ENCODE data around the gene MDFIC. TPM values are rescaled to one million over a fixed set of nuclear protein-coding genes. Genes with fewer than 3 reads are reported as not detected.

MDFIC gene
- polyA plus RNA-seq, 1 of the 3 experiments (the other 2 are of a cell fraction) = 2.8 TPM

DNA sequence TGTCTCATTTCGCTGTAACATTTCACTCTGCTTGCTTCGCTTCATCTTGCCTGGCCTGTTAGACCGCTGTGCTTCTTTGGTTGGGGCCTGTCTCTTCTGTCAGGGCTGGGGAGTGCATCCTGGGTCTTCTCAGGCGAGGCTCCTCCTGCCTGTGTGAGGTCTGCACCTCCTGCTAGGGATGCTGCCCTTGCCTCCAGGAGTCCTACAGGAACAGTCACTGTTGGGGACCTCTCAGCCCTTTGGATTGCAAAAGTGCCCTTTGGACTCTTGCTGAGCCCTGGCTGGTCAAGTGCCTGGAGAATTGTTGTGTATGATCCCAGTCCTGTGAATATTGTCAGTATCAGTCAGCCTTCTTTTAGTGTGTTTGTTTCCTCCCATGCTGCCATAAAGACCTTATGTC, 84.1 kb downstream of the MDFIC start:
- ChIA-PET POLR2A (no interaction called here), CTCF (no interaction called here)
- DNase-seq = no peak
- no peaks in the 10 kb centered on the region for H3K27me3 ChIP-seq (ENCODE audit: insufficient read depth)
- H3K4me1 ChIP-seq (ENCODE audit: control insufficient read depth in 1 of 2, insufficient read depth in 2 of 2, low read depth in 1 of 2, low read length in 1 of 2) = no peaks in the 10 kb centered on the region; a peak in 1 of 4 replicates
- no peak overlapping the region for H3K9ac ChIP-seq
- H4K20me1 ChIP-seq (ENCODE audit: insufficient read depth) = no peaks in the 10 kb centered on the region
- no peaks in the 10 kb centered on the region for H3K9me2 ChIP-seq
- no peaks in the 10 kb centered on the region for H3K36me3 ChIP-seq (replicated peaks in 1 of 2; ENCODE audit: control insufficient read depth in 1 of 2, insufficient read depth in 2 of 2, low read length in 1 of 2)
- H3K9me3 ChIP-seq = no peaks in the 10 kb centered on the region
- no peaks in the 10 kb centered on the region for H3F3A ChIP-seq (replicated peaks; ENCODE audit: insufficient read depth)
- TF ChIP-seq MXI1 (IDR thresholded peaks at IDR 0.05; ENCODE audit: low read depth, low read length) (no peak), EP300 (IDR thresholded peaks at IDR 0.05; ENCODE audit: borderline replicate concordance in 1 of 2, low read depth in 1 of 2, low read length in 1 of 2) (no peak), FOSL2 (IDR thresholded peaks at IDR 0.05; ENCODE audit: borderline replicate concordance, low read depth) (no peak), RFX5 (IDR thresholded peaks at IDR 0.05; ENCODE audit: low read length) (no peak), FOXM1 (IDR thresholded peaks at IDR 0.05; ENCODE audit: low read depth) (no peak), ELF1 (IDR thresholded peaks at IDR 0.05) (no peak), EZH2phosphoT487 (IDR thresholded peaks at IDR 0.05; ENCODE audit: borderline replicate concordance, low read depth) (no peak), TEAD4 (IDR thresholded peaks at IDR 0.05; ENCODE audit: borderline replicate concordance, insufficient read depth) (no peak), TCF12 (IDR thresholded peaks at IDR 0.05) (no peak), MEF2A (IDR thresholded peaks at IDR 0.05; ENCODE audit: borderline replicate concordance, low read depth) (no peak), NFIC (IDR thresholded peaks at IDR 0.05; ENCODE audit: borderline replicate concordance) (no peak), RXRA (IDR thresholded peaks at IDR 0.05; ENCODE audit: borderline replicate concordance, low read depth) (no peak)
- TF ChIP-seq, protein P1, sequence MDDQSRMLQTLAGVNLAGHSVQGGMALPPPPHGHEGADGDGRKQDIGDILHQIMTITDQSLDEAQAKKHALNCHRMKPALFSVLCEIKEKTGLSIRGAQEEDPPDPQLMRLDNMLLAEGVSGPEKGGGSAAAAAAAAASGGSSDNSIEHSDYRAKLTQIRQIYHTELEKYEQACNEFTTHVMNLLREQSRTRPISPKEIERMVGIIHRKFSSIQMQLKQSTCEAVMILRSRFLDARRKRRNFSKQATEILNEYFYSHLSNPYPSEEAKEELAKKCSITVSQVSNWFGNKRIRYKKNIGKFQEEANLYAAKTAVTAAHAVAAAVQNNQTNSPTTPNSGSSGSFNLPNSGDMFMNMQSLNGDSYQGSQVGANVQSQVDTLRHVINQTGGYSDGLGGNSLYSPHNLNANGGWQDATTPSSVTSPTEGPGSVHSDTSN (IDR thresholded peaks at IDR 0.05) = no peak
- TF ChIP-seq, protein P2, sequence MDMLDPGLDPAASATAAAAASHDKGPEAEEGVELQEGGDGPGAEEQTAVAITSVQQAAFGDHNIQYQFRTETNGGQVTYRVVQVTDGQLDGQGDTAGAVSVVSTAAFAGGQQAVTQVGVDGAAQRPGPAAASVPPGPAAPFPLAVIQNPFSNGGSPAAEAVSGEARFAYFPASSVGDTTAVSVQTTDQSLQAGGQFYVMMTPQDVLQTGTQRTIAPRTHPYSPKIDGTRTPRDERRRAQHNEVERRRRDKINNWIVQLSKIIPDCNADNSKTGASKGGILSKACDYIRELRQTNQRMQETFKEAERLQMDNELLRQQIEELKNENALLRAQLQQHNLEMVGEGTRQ (IDR thresholded peaks at IDR 0.05; ENCODE audit: borderline replicate concordance, low read depth, low read length) = no peak
- no peak overlapping the region for H3K4me3 ChIP-seq (ENCODE audit: low read depth in 2 of 2, low read length in 1 of 2)
- no peaks in the 10 kb centered on the region for H3K79me2 ChIP-seq (ENCODE audit: insufficient read depth)
- 3% methylated on average over 4 of the region's 4 CpGs for WGBS (ENCODE audit: low lambda C conversion rate)
- H3K4me2 ChIP-seq = no peak overlapping the region
- H2AFZ ChIP-seq (ENCODE audit: low read depth) = no peak overlapping the region
- no peak overlapping the region for H3K27ac ChIP-seq (ENCODE audit: low read depth in 2 of 2, low read length in 1 of 2)

DNA sequence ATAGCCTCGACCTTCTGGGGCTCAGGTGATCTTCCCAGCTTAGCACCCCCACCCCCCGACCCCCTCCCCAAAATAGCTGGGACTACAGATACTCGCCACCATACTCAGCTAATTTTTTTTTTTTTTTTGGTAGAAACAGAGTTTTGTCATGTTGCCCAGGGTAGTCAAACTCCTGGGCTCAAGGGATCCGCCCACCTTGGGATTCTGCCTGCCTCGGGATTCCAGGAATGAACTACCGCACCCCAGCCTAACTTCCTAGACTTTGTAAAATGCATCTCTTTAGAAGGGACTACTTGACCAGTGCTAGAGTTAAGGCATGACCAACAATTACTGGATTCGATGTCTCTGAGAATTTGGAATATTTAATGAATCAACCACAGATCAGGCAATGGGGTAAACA, 85.9 kb downstream of the MDFIC start:
- Histone ChIP-seq H3K4me1 (ENCODE audit: control insufficient read depth in 1 of 2, insufficient read depth in 2 of 2, low read depth in 1 of 2, low read length in 1 of 2) (no peaks in the 10 kb centered on the region; a peak in 1 of 4 replicates), H2AFZ (ENCODE audit: low read depth) (no peak overlapping the region), H4K20me1 (ENCODE audit: insufficient read depth) (no peaks in the 10 kb centered on the region), H3F3A (replicated peaks; ENCODE audit: insufficient read depth) (no peaks in the 10 kb centered on the region), H3K36me3 (replicated peaks in 1 of 2; ENCODE audit: control insufficient read depth in 1 of 2, insufficient read depth in 2 of 2, low read length in 1 of 2) (no peaks in the 10 kb centered on the region), H3K9me2 (no peaks in the 10 kb centered on the region), H3K4me2 (no peak overlapping the region), H3K27ac (ENCODE audit: low read depth in 2 of 2, low read length in 1 of 2) (no peak overlapping the region), H3K79me2 (ENCODE audit: insufficient read depth) (no peaks in the 10 kb centered on the region), H3K9ac (no peak overlapping the region), H3K27me3 (ENCODE audit: insufficient read depth) (no peaks in the 10 kb centered on the region), H3K9me3 (no peaks in the 10 kb centered on the region), H3K4me3 (ENCODE audit: low read depth in 2 of 2, low read length in 1 of 2) (no peak overlapping the region)
- ChIA-PET POLR2A (no interaction called here), CTCF (no interaction called here)
- no peak for DNase-seq
- WGBS (ENCODE audit: low lambda C conversion rate) = 12% methylated on average over 7 of the region's 7 CpGs
- TF ChIP-seq FOXM1 (IDR thresholded peaks at IDR 0.05; ENCODE audit: low read depth) (no peak), NFIC (IDR thresholded peaks at IDR 0.05; ENCODE audit: borderline replicate concordance) (no peak), EZH2phosphoT487 (IDR thresholded peaks at IDR 0.05; ENCODE audit: borderline replicate concordance, low read depth) (no peak), ELF1 (IDR thresholded peaks at IDR 0.05) (no peak), POLR2AphosphoS5 (IDR thresholded peaks at IDR 0.05; ENCODE audit: low read depth, low read length) (no peak), TEAD4 (IDR thresholded peaks at IDR 0.05; ENCODE audit: borderline replicate concordance, insufficient read depth) (no peak), MEF2A (IDR thresholded peaks at IDR 0.05; ENCODE audit: borderline replicate concordance, low read depth) (no peak), RCOR1 (IDR thresholded peaks at IDR 0.05; ENCODE audit: low read length) (no peak), RFX5 (IDR thresholded peaks at IDR 0.05; ENCODE audit: low read length) (no peak), NRF1 (IDR thresholded peaks at IDR 0.05; ENCODE audit: low read depth, low read length) (no peak), YY1 (IDR thresholded peaks at IDR 0.05; ENCODE audit: low read depth) (no peak), FOXJ3 (CRISPR knock-in tag; IDR thresholded peaks at IDR 0.05) (no peak)
- TF ChIP-seq, protein P3, sequence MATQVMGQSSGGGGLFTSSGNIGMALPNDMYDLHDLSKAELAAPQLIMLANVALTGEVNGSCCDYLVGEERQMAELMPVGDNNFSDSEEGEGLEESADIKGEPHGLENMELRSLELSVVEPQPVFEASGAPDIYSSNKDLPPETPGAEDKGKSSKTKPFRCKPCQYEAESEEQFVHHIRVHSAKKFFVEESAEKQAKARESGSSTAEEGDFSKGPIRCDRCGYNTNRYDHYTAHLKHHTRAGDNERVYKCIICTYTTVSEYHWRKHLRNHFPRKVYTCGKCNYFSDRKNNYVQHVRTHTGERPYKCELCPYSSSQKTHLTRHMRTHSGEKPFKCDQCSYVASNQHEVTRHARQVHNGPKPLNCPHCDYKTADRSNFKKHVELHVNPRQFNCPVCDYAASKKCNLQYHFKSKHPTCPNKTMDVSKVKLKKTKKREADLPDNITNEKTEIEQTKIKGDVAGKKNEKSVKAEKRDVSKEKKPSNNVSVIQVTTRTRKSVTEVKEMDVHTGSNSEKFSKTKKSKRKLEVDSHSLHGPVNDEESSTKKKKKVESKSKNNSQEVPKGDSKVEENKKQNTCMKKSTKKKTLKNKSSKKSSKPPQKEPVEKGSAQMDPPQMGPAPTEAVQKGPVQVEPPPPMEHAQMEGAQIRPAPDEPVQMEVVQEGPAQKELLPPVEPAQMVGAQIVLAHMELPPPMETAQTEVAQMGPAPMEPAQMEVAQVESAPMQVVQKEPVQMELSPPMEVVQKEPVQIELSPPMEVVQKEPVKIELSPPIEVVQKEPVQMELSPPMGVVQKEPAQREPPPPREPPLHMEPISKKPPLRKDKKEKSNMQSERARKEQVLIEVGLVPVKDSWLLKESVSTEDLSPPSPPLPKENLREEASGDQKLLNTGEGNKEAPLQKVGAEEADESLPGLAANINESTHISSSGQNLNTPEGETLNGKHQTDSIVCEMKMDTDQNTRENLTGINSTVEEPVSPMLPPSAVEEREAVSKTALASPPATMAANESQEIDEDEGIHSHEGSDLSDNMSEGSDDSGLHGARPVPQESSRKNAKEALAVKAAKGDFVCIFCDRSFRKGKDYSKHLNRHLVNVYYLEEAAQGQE (IDR thresholded peaks at IDR 0.05; ENCODE audit: low read depth, low read length) = no peak
- TF ChIP-seq, protein P4, sequence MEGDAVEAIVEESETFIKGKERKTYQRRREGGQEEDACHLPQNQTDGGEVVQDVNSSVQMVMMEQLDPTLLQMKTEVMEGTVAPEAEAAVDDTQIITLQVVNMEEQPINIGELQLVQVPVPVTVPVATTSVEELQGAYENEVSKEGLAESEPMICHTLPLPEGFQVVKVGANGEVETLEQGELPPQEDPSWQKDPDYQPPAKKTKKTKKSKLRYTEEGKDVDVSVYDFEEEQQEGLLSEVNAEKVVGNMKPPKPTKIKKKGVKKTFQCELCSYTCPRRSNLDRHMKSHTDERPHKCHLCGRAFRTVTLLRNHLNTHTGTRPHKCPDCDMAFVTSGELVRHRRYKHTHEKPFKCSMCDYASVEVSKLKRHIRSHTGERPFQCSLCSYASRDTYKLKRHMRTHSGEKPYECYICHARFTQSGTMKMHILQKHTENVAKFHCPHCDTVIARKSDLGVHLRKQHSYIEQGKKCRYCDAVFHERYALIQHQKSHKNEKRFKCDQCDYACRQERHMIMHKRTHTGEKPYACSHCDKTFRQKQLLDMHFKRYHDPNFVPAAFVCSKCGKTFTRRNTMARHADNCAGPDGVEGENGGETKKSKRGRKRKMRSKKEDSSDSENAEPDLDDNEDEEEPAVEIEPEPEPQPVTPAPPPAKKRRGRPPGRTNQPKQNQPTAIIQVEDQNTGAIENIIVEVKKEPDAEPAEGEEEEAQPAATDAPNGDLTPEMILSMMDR (IDR thresholded peaks at IDR 0.05) = no peak
